HG03442 (cell line): ENCODE results near the gene SPACA1.
"Not testable (repeated sequence)": the region's sequence is repeated elsewhere in the genome, so short reads cannot be mapped to it uniquely, and the experiment has no call there.

Experiments
- ATAC-seq: cut with Tn5 transposase; IDR thresholded peaks from one replicate; pipeline ENCODE4 v1.9.1; 2021; ENCODE audit warnings: mild to moderate bottlenecking, moderate library complexity; ENCODE audit not compliant: unreplicated experiment

The SPACA1 gene

GRCh38 chr6:88047510-88048150 lies at the start of gene SPACA1:
SPACA1 (plus strand) TSS chr6:88047841; CDS start chr6:88047906, 65 bp downstream.
- ATAC-seq, result no peak

- no peak for ATAC-seq
These were observed 46.9 kb upstream of the SPACA1 start for GRCh38 chr6:88000713-88001112.

- not testable (repeated sequence) for ATAC-seq
These were observed 46.4 kb upstream of the SPACA1 start for GRCh38 chr6:88001279-88001678.

GRCh38 chr6:88004707-88005106 lies 42.9 kb upstream of the SPACA1 start:
- no peak for ATAC-seq

GRCh38 chr6:88006557-88006956 lies 41.1 kb upstream of the SPACA1 start:
- no peak for ATAC-seq

- ATAC-seq, result no peak
These were observed 39.2 kb upstream of the SPACA1 start for GRCh38 chr6:88008411-88008810.

GRCh38 chr6:88008831-88009231 lies 38.8 kb upstream of the SPACA1 start:
- no peak for ATAC-seq

GRCh38 chr6:88013015-88013414 lies 34.6 kb upstream of the SPACA1 start:
- ATAC-seq, result peak; percentile 73

GRCh38 chr6:88013554-88013953 lies 34.1 kb upstream of the SPACA1 start:
- no peak for ATAC-seq

- ATAC-seq, result no peak
These were observed 27.2 kb upstream of the SPACA1 start for GRCh38 chr6:88020439-88020838.

- ATAC-seq, result no peak
These were observed 22.9 kb upstream of the SPACA1 start for GRCh38 chr6:88024696-88025095.

GRCh38 chr6:88031550-88031949 lies 16.1 kb upstream of the SPACA1 start:
- no peak for ATAC-seq

- no peak for ATAC-seq
These were observed 3.1 kb upstream of the SPACA1 start for GRCh38 chr6:88044530-88044929.

- no peak for ATAC-seq
These were observed 2.0 kb upstream of the SPACA1 start for GRCh38 chr6:88045521-88046136.

GRCh38 chr6:88048578-88048977 lies 937 bp downstream of the SPACA1 start:
- ATAC-seq, result no peak

GRCh38 chr6:88050140-88050818 lies 2.6 kb downstream of the SPACA1 start:
- ATAC-seq, result no peak

GRCh38 chr6:88059191-88059590 lies 11.6 kb downstream of the SPACA1 start:
- no peak for ATAC-seq

GRCh38 chr6:88062376-88062775 lies 14.7 kb downstream of the SPACA1 start:
- ATAC-seq, result no peak

GRCh38 chr6:88072462-88072861 lies 24.8 kb downstream of the SPACA1 start:
- no peak for ATAC-seq

GRCh38 chr6:88074791-88075190 lies 27.1 kb downstream of the SPACA1 start:
- no peak for ATAC-seq

- no peak for ATAC-seq
These were observed 29.7 kb downstream of the SPACA1 start for GRCh38 chr6:88077305-88077704.

- no peak for ATAC-seq
These were observed 39.2 kb downstream of the SPACA1 start for GRCh38 chr6:88086792-88087191.
